Glutamatergic neuron (in vitro differentiated cells): ENCODE data around the gene C19orf85. TPM values are rescaled to one million over a fixed set of nuclear protein-coding genes. Genes with fewer than 3 reads are reported as not detected.

Experiments used
- DNase-seq: peaks from one replicate; pipeline ENCODE4 v3.0.0; 2022
- H3K27ac Mint-ChIP-seq: one replicate; pipeline ENCODE4 v1.8.0; 2020; ENCODE audit warnings: mild to moderate bottlenecking, mixed read lengths, inconsistent platforms; ENCODE audit not compliant: unreplicated experiment
- H3K27me3 Mint-ChIP-seq: one replicate; pipeline ENCODE4 v1.8.0; 2020; ENCODE audit warnings: mild to moderate bottlenecking, moderate library complexity, mixed read lengths, inconsistent platforms; ENCODE audit not compliant: unreplicated experiment
- H3K36me3 Mint-ChIP-seq: one replicate; pipeline ENCODE4 v1.8.0; 2020; ENCODE audit warnings: mild to moderate bottlenecking, mixed read lengths, inconsistent platforms; ENCODE audit not compliant: unreplicated experiment
- H3K4me1 Mint-ChIP-seq: one replicate; pipeline ENCODE4 v1.8.0; 2020; ENCODE audit warnings: mild to moderate bottlenecking, low read depth, mixed read lengths, inconsistent platforms; ENCODE audit not compliant: unreplicated experiment
- H3K4me3 Mint-ChIP-seq: one replicate; pipeline ENCODE4 v1.8.0; 2020; ENCODE audit warnings: mild to moderate bottlenecking, mixed read lengths, inconsistent platforms; ENCODE audit not compliant: unreplicated experiment
- H3K9me3 Mint-ChIP-seq: one replicate; pipeline ENCODE4 v1.8.0; 2020; ENCODE audit warnings: mild to moderate bottlenecking, moderate library complexity, mixed read lengths, inconsistent platforms; ENCODE audit not compliant: unreplicated experiment
- long read RNA-seq: library from polyadenylated mRNA; unstranded; transcript quantifications from one replicate; pipeline ENCODE4 v2.0.0, GENCODE V29; 2020; ENCODE audit not compliant: unreplicated experiment
- total RNA-seq: library from RNA; stranded (reverse); fragmentation: NEBNext Ultra II Directional; extraction: Animal tissue kit (Norgen Biotek cat#: 25700); gene quantifications from one replicate; pipeline ENCODE4 v1.2.1, GENCODE V29; 2021; ENCODE audit not compliant: unreplicated experiment
- TF ChIP-seq, protein P1 (sequence below): fragments of 200-600 bp; sonication (generic); IDR thresholded peaks from one replicate; pipeline ENCODE4 v1.5.0; 2021; ENCODE audit not compliant: partially characterized antibody, unreplicated experiment

The C19orf85 gene
- not detected for total RNA-seq
- long read RNA-seq = 0 reads

DNA sequence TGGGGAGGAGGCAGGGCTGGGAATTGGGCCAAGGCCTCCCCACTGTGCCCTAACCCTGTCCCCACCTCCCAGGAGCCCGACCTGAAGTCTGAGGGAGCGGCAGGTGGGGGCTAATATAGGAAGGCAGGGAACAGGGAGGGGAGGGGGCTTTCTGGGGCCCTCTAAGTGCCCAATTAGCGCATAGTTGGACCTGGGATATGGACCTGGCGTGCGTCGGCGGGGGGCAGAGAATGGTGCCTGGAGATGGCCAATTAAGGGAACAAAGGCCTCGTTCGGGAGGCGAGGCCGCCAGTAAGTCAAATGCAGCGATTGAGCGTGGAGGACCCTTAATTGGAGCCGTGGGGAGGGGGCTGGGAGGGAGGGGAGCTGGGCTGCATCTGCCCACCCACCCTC, at the start of gene C19orf85:
Gene C19orf85, minus strand, starts transcription at position 90 of the 393 bp plus-strand sequence. CDS start 197 bp downstream, outside the sequence.
- TF ChIP-seq, protein P1, sequence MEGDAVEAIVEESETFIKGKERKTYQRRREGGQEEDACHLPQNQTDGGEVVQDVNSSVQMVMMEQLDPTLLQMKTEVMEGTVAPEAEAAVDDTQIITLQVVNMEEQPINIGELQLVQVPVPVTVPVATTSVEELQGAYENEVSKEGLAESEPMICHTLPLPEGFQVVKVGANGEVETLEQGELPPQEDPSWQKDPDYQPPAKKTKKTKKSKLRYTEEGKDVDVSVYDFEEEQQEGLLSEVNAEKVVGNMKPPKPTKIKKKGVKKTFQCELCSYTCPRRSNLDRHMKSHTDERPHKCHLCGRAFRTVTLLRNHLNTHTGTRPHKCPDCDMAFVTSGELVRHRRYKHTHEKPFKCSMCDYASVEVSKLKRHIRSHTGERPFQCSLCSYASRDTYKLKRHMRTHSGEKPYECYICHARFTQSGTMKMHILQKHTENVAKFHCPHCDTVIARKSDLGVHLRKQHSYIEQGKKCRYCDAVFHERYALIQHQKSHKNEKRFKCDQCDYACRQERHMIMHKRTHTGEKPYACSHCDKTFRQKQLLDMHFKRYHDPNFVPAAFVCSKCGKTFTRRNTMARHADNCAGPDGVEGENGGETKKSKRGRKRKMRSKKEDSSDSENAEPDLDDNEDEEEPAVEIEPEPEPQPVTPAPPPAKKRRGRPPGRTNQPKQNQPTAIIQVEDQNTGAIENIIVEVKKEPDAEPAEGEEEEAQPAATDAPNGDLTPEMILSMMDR = no peak
- Mint-ChIP-seq H3K4me3 (no peak within 1 kb of the TSS), H3K27ac (no peak within 1 kb of the TSS), H3K4me1 (peaks cover 9% of the 10 kb centered on the region), H3K27me3 (peaks cover 11% of the 10 kb centered on the region), H3K36me3 (no peaks in the 10 kb centered on the region), H3K9me3 (peaks cover 3% of the 10 kb centered on the region)
- no peak for DNase-seq

DNA sequence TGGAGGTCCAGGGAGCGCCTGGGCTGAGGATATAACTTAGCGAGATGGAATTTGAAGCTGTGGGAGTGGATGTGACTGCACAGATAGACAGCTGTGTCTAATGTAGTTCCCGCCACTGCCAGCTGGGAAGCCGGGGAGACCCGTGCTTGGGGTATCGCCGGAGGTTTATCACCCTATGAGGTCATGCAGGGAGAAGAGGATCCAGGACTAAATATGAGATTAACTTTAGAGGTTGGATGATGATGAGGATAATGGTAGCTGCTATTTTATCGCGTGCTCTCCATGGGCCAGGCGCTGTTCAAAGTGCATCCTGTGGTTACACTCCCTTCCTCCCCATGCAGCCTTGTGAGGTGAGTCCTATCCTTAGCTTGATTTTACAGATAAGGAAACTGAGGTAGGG, 43.6 kb upstream of the C19orf85 start:
- H3K4me3 Mint-ChIP-seq = no peak overlapping the region
- no peak for DNase-seq
- H3K4me1 Mint-ChIP-seq = no peaks in the 10 kb centered on the region
- TF ChIP-seq, protein P1 = no peak
- H3K36me3 Mint-ChIP-seq = peaks cover 9% of the 10 kb centered on the region
- H3K27me3 Mint-ChIP-seq = peaks cover 6% of the 10 kb centered on the region
- peaks cover 3% of the 10 kb centered on the region for H3K9me3 Mint-ChIP-seq
- H3K27ac Mint-ChIP-seq = no peak overlapping the region

DNA sequence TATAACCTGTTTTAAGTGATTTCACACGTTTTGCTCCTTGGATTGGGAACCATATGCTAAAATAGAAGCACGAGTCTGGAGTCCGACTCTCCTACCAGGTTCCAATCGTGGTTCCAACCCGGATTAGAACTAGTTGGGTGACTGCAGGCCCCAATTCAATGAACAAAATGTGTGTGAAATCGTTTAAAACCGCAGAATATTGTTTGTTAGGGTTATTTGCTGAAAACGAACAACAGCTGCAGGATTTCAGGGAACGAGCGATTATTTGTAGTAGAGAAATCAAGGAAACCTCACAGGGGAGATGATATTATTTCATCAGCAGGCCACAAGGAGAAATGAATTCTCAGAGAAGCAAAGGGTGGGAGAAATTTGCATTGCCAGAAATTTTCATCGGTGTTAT, 40.4 kb upstream of the C19orf85 start:
- Mint-ChIP-seq H3K27ac (no peak overlapping the region), H3K9me3 (peaks cover 9% of the 10 kb centered on the region), H3K4me3 (no peak overlapping the region), H3K36me3 (peaks cover 21% of the 10 kb centered on the region), H3K27me3 (peaks cover 16% of the 10 kb centered on the region), H3K4me1 (no peaks in the 10 kb centered on the region)
- TF ChIP-seq, protein P1 = no peak
- DNase-seq = no peak

DNA sequence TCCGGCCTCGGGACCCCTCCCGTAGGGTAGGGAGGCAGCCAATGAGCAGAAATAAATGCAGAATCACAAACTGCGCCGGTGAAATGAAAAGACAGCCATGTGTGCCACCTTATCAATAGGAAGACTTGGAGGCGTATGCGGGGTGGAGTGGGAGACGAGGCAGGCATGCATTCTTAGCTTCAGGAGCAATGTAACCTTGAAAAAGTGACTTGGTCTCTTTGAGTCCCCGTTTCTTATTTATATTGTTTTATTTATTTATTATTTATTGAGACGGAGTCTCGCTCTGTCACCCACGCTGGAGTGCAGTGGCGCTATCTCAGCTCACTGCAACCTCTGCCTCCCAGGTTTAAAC, 39.7 kb upstream of the C19orf85 start:
- TF ChIP-seq, protein P1 = peak; percentile 45
- H3K4me3 Mint-ChIP-seq = peak overlapping the region; percentile 61
- H3K27me3 Mint-ChIP-seq = peaks cover 19% of the 10 kb centered on the region
- H3K4me1 Mint-ChIP-seq = no peaks in the 10 kb centered on the region
- DNase-seq = no peak
- peaks cover 9% of the 10 kb centered on the region for H3K9me3 Mint-ChIP-seq
- peaks cover 21% of the 10 kb centered on the region for H3K36me3 Mint-ChIP-seq
- no peak overlapping the region for H3K27ac Mint-ChIP-seq

DNA sequence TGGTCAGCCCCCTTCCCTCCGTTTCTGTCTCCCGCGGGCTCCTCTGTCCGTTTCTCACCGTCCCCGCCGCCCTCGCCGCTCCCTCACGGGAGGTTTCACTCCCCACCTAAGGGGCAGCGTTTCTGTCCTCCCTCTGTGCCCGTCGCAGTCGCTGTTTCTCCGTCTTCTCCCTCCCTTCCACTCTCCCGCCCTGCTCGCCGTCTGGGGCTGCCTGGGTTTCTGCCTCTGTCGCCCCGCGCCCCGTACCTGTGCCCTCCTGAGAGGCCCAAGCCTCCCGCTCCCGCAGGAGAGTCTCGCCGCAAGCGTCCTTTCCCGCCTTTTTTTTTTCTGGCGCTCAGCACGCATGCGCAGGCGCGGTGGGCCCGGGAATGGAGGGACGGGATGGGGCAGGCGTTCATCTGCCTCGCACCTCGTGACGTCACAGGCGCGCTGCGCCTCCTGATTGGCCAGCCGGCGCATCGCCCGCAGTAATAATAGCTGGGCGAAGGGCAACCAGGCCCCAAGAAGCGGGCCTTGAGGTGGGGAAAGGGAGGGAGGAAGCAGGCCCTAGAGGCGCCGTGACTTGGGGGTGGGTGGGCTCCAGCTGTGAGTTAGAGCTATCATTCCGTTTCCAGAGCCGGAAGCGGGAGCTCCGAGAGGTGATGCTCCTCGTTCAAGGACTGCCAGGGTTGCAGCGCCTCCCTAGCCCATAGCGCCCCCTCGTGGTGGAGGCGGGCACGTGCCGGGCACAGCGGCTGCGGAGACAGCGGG, 39.1 kb upstream of the C19orf85 start:
- TF ChIP-seq, protein P1 = peak; percentile 99
- H3K9me3 Mint-ChIP-seq = peaks cover 9% of the 10 kb centered on the region
- H3K27me3 Mint-ChIP-seq = peaks cover 19% of the 10 kb centered on the region

More for the DNA sequence above, 39.1 kb upstream of the C19orf85 start:
- peaks cover 21% of the 10 kb centered on the region for H3K36me3 Mint-ChIP-seq
- H3K4me3 Mint-ChIP-seq = peak overlapping the region; percentile 78
- peak overlapping the region; percentile 68 for H3K27ac Mint-ChIP-seq
- H3K4me1 Mint-ChIP-seq = no peaks in the 10 kb centered on the region
- DNase-seq = peak; percentile 98
